Cardiac fibroblast (primary cell): ENCODE data around the gene MYH10.

ENCODE experiments used
- DNase-seq, 2 donors: peaks; one replicate each; pipeline versions ENCODE4 v3.0.0 to v3.0.0-alpha.2; 2010; ENCODE audit warnings: low read depth in 2 of 2
- H3K4me3 ChIP-seq, 2 donors: replicated peaks in 1 of 2; 1 replicate in 1 of 2; 2 replicates in 1 of 2; pipeline ENCODE4 v1.5.1; 2011; ENCODE audit warnings: low read depth in 2 of 2, low read length in 2 of 2, mild to moderate bottlenecking in 2 of 2, moderate library complexity in 1 of 2
- TF ChIP-seq, protein P1 (sequence below): IDR thresholded peaks from one replicate; pipeline ENCODE4 v1.5.1; 2011; ENCODE audit warnings: low read depth, mild to moderate bottlenecking, low read length, inconsistent platforms

Gene MYH10

DNA sequence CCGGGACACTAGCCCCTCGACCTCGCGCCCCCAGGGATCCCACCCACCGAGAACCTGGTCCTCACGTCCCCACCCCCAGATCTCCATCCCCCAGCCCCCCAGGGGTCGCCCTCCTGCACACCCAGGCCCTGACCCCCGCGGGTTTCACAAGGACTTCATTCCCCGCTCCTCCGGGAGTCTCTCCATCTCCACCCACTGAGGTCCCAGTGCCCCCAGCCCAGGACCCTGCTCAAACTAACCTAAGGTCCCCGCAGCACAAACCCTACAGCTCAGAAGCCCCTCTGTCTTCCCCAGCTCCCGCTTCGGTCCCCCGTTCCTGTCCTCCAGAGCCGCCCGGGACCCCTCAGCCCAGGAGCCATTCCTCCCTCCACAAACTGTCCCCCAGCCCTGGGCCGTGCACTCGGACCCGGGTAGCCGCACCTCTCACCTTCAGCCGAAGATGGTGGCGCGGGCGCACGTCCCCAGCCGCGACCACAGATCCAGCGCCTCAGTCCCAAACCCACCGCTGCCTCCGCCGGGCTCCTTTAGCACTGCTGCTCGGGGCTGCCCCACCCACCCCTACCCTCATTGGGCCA is at the start of gene MYH10:
Gene MYH10, minus strand, starts transcription at position 499 of the 575 bp plus-strand sequence. CDS start 7,479 bp downstream, outside the sequence.
- no peak for DNase-seq
- H3K4me3 ChIP-seq = peak within 1 kb of the TSS; percentile 78 to 86
- TF ChIP-seq, protein P1, sequence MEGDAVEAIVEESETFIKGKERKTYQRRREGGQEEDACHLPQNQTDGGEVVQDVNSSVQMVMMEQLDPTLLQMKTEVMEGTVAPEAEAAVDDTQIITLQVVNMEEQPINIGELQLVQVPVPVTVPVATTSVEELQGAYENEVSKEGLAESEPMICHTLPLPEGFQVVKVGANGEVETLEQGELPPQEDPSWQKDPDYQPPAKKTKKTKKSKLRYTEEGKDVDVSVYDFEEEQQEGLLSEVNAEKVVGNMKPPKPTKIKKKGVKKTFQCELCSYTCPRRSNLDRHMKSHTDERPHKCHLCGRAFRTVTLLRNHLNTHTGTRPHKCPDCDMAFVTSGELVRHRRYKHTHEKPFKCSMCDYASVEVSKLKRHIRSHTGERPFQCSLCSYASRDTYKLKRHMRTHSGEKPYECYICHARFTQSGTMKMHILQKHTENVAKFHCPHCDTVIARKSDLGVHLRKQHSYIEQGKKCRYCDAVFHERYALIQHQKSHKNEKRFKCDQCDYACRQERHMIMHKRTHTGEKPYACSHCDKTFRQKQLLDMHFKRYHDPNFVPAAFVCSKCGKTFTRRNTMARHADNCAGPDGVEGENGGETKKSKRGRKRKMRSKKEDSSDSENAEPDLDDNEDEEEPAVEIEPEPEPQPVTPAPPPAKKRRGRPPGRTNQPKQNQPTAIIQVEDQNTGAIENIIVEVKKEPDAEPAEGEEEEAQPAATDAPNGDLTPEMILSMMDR = peak; percentile 17

DNA sequence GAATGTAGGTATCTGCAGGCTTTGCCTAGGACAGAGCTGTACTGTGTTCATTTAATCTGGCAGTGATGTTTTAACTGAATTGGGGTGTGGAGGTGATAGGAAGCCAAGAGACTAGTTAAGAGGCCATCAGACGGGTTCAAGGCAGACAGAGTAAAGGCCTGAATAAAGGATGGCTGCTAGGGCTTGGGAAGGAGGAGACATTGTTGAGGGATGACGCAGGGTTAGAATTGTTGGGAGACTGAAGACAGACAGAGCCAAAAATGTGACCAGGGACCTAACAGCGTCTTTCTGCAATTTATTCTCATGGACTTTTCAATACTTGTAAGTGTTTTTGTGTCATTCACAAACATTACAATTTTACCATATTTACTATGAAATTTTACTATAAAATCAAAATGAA is 48.6 kb upstream of the MYH10 start:
- TF ChIP-seq, protein P1 = no peak
- H3K4me3 ChIP-seq = no peak overlapping the region
- DNase-seq = no peak

DNA sequence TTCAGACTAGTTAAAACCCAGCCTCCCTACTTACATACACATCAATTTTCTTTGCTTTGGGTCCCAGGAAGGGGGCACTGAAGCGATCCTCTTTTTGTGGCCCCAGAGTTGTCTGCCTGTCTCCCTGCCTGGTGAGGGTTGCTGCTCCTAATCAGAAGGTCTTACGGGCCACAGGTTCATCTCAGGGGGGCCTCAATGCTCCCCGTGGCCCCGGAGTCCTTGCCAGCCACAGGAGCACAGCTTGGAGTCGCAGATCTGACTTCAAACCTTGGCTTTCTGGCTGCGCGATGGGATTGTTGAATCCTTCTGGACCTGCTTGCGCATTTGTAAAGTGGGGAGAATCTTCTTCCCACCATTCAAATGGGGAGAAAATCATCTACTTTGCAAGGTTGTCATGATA is 44.8 kb upstream of the MYH10 start:
- TF ChIP-seq, protein P1 = no peak
- no peak overlapping the region for H3K4me3 ChIP-seq
- DNase-seq = no peak

DNA sequence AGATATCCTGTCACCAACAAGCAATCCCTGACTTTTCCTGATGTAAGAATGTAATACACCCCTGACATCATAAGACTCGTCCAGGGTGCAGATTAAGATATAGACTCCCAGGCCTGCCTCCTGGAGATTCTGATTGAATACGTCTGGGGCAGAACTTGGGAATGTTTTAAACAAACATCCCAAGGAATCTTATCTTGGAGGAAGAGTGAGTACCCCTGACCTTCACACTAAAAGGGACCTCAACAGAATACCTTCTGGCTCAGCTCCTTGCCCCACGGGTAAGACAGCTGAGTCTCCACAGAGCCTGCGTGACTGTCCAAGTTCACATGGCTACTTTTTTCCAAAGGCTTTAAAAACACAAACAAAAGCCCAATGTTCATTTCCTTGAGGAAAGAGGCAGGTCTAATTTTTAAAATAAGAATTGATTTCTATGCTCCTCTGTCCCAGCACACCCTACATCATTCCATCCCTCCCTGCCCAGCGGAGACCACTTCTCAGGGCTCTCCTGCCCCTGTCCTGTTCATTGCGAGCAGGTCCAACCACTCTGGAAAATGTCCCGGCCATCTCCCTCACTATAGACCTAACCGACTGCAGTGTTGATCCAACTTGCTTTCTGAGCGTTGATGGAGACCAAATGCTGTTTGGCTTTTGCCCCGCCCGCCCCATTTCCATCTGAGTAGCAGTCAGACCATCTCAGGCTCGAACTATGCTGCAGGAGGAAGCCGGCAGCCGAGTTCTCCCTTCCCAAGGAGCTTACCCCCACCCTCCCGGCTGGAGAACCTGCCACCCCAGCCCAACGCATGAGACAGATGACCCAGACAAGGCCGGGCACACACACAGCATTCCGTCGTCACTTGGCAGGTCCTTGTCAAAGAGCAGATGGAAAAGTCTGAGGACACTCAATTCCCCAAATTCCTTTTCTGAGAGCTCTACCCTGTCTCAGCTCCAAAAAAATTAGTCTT is 44.1 kb upstream of the MYH10 start:
- peak in 1 of 2 donors; percentile 83 for DNase-seq
- H3K4me3 ChIP-seq = no peak overlapping the region
- TF ChIP-seq, protein P1 = no peak

DNA sequence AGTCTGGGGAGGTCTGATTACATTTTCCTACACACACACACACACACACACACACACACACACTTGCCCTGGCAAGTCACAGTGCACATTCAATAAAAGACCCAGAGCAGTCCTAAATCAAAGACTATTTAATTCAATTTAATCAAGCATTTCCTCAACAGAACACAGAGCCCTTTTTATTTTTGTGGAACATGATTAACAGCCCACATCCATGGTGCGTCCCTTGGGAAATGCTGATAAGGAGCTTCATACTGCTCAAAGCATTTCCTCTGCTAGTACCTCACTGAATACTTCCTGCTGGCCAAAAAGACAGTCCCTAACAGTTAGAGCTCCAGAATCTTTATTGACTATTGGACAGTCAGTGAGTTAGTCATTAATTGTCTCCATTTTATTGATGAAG is 43.1 kb upstream of the MYH10 start:
- no peak overlapping the region for H3K4me3 ChIP-seq
- peak; percentile 91 to 95 for DNase-seq
- TF ChIP-seq, protein P1 = no peak

DNA sequence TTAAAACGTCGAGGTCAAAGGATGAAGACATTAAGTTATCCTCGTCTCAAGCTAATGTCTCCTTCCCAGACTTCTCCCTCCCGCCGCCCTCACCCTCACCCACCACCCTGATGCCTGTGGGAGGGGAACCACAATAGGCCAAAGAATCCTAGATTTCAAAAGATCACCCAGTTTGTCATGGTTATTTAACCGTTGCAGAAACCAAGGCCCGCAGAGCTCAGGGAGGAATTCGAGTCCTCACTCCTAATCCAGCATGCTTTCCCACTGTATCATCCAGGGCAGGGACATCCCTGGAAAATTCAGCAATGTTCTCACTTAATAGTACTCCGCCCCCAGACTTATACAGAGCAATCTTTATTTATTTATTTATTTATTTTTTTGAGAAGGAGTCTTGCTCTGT is 41.8 kb upstream of the MYH10 start:
- H3K4me3 ChIP-seq = no peak overlapping the region
- no peak for DNase-seq

More for the DNA sequence above, 41.8 kb upstream of the MYH10 start:
- TF ChIP-seq, protein P1 = no peak
